ENCODE measurements around the gene COX6B1.
A peak's percentile ranks its signal among the peaks of the same experiment; 100 is the strongest.

Gene COX6B1

GRCh38 chr19:35623327-35624010, 24.7 kb upstream of the COX6B1 start:
- H3K9ac ChIP-seq (ENCODE audit: low read depth, low read length, poor library complexity, severe bottlenecking): no peak overlapping the region
- H2AFZ ChIP-seq (ENCODE audit: low read length): no peak overlapping the region
- no peak overlapping the region for H3K4me3 ChIP-seq (ENCODE audit: low read length, poor library complexity, severe bottlenecking)
- no peaks in the 10 kb centered on the region for H3K36me3 ChIP-seq (ENCODE audit: insufficient read depth, low read length)
- no peaks in the 10 kb centered on the region for H3K9me2 ChIP-seq (replicated peaks; ENCODE audit: low read depth, low read length)
- no peaks in the 10 kb centered on the region for H4K20me1 ChIP-seq (ENCODE audit: insufficient read depth, low read length, poor library complexity, severe bottlenecking)
- H3K79me2 ChIP-seq (ENCODE audit: insufficient read depth, low read length): no peaks in the 10 kb centered on the region
- TF ChIP-seq EZH2phosphoT487 (IDR thresholded peaks at IDR 0.05; ENCODE audit: borderline replicate concordance) (no peak), CTCF (conservative IDR thresholded peaks at IDR 0.05; ENCODE audit: low read length) (no peak)
- no peaks in the 10 kb centered on the region for H3K27me3 ChIP-seq (ENCODE audit: insufficient read depth, low read length, poor library complexity, severe bottlenecking)
- H3F3A ChIP-seq (ENCODE audit: low read depth): no peaks in the 10 kb centered on the region; the same call in 1 of the 2 replicates
- H3K9me3 ChIP-seq (ENCODE audit: insufficient read depth, low read depth, low read length): no peaks in the 10 kb centered on the region
- H3K4me2 ChIP-seq (ENCODE audit: low read depth, low read length, poor library complexity, severe bottlenecking): no peak overlapping the region
- H3K4me1 ChIP-seq (ENCODE audit: insufficient read depth, low read length, poor library complexity, severe bottlenecking): peaks cover 8% of the 10 kb centered on the region

- H3K27me3 ChIP-seq (ENCODE audit: insufficient read depth, low read length, poor library complexity, severe bottlenecking): no peaks in the 10 kb centered on the region
- H3F3A ChIP-seq (ENCODE audit: low read depth): no peaks in the 10 kb centered on the region; the same call in 1 of the 2 replicates
- no peaks in the 10 kb centered on the region for H3K9me2 ChIP-seq (replicated peaks; ENCODE audit: low read depth, low read length)
- H3K4me2 ChIP-seq (ENCODE audit: low read depth, low read length, poor library complexity, severe bottlenecking): peak overlapping the region; percentile 80
- no peak for TF ChIP-seq EZH2phosphoT487 (IDR thresholded peaks at IDR 0.05; ENCODE audit: borderline replicate concordance)
- TF ChIP-seq CTCF (conservative IDR thresholded peaks at IDR 0.05; ENCODE audit: low read length): no peak
- peaks cover 13% of the 10 kb centered on the region for H3K4me1 ChIP-seq (ENCODE audit: insufficient read depth, low read length, poor library complexity, severe bottlenecking)
- H3K36me3 ChIP-seq (ENCODE audit: insufficient read depth, low read length): peaks cover 20% of the 10 kb centered on the region; the same call in 1 of the 2 replicates
- H2AFZ ChIP-seq (ENCODE audit: low read length): peak overlapping the region; percentile 83
- H3K9me3 ChIP-seq (ENCODE audit: insufficient read depth, low read depth, low read length): no peaks in the 10 kb centered on the region
- peak overlapping the region; percentile 95 for H3K4me3 ChIP-seq (ENCODE audit: low read length, poor library complexity, severe bottlenecking)
- H3K9ac ChIP-seq (ENCODE audit: low read depth, low read length, poor library complexity, severe bottlenecking): peak overlapping the region; percentile 80
- peaks cover 15% of the 10 kb centered on the region for H3K79me2 ChIP-seq (ENCODE audit: insufficient read depth, low read length)
- peaks cover 5% of the 10 kb centered on the region for H4K20me1 ChIP-seq (ENCODE audit: insufficient read depth, low read length, poor library complexity, severe bottlenecking)
These were observed 19.9 kb upstream of the COX6B1 start for GRCh38 chr19:35628264-35628564.

GRCh38 chr19:35628565-35629331, 19.4 kb upstream of the COX6B1 start, which contains the start of gene RBM42:
Gene RBM42 (plus strand): TSS chr19:35629036. CDS start chr19:35629154, 118 bp downstream.
- Histone ChIP-seq H3K4me3 (ENCODE audit: low read length, poor library complexity, severe bottlenecking) (peak within 1 kb of the TSS; percentile 95), H3K36me3 (ENCODE audit: insufficient read depth, low read length) (peaks cover 25% of the 10 kb centered on the region; the same call in 1 of the 2 replicates), H3K27me3 (ENCODE audit: insufficient read depth, low read length, poor library complexity, severe bottlenecking) (no peaks in the 10 kb centered on the region), H2AFZ (ENCODE audit: low read length) (peak within 1 kb of the TSS; percentile 83), H3F3A (ENCODE audit: low read depth) (no peaks in the 10 kb centered on the region; the same call in 1 of the 2 replicates), H4K20me1 (ENCODE audit: insufficient read depth, low read length, poor library complexity, severe bottlenecking) (peaks cover 5% of the 10 kb centered on the region), H3K9me2 (replicated peaks; ENCODE audit: low read depth, low read length) (no peaks in the 10 kb centered on the region), H3K4me2 (ENCODE audit: low read depth, low read length, poor library complexity, severe bottlenecking) (peak within 1 kb of the TSS; percentile 100), H3K9ac (ENCODE audit: low read depth, low read length, poor library complexity, severe bottlenecking) (peak within 1 kb of the TSS; percentile 92), H3K9me3 (ENCODE audit: insufficient read depth, low read depth, low read length) (no peaks in the 10 kb centered on the region), H3K79me2 (ENCODE audit: insufficient read depth, low read length) (peaks cover 15% of the 10 kb centered on the region), H3K4me1 (ENCODE audit: insufficient read depth, low read length, poor library complexity, severe bottlenecking) (peaks cover 13% of the 10 kb centered on the region)
- TF ChIP-seq EZH2phosphoT487 (IDR thresholded peaks at IDR 0.05; ENCODE audit: borderline replicate concordance): no peak
- TF ChIP-seq CTCF (conservative IDR thresholded peaks at IDR 0.05; ENCODE audit: low read length): no peak
